Muscle layer of duodenum (tissue), 2 donors: ENCODE measurements around the gene PAQR5.
"Not testable (repeated sequence)": the region's sequence is repeated elsewhere in the genome, so short reads cannot be mapped to it uniquely, and the experiment has no call there.

Source experiments
- H3K27ac ChIP-seq: one replicate; pipeline ENCODE4 v1.7.0; 2013; ENCODE audit warnings: mild to moderate bottlenecking, low read length
- H3K27me3 ChIP-seq: one replicate; pipeline ENCODE4 v1.7.0; 2013; ENCODE audit warnings: low read depth, mild to moderate bottlenecking, control low read depth, low read length
- H3K36me3 ChIP-seq, 2 donors: one replicate each; pipeline ENCODE4 v1.7.0; 2013; ENCODE audit warnings: low read length in 2 of 2, control low read depth in 1 of 2, mild to moderate bottlenecking in 1 of 2; ENCODE audit not compliant: insufficient read depth in 2 of 2, control insufficient read depth in 1 of 2
- H3K4me1 ChIP-seq, 2 donors: one replicate each; pipeline ENCODE4 v1.7.0; 2013; ENCODE audit warnings: low read length in 2 of 2, mild to moderate bottlenecking in 2 of 2, control low read depth in 1 of 2, moderate library complexity in 1 of 2; ENCODE audit not compliant: insufficient read depth in 2 of 2, control insufficient read depth in 1 of 2
- H3K4me3 ChIP-seq, 2 donors: one replicate each; pipeline ENCODE4 v1.7.0; 2013; ENCODE audit warnings: low read length in 2 of 2, low read depth in 1 of 2, mild to moderate bottlenecking in 1 of 2
- H3K9me3 ChIP-seq, 2 donors: one replicate each; pipeline ENCODE4 v1.7.0; 2013; ENCODE audit warnings: low read length in 2 of 2, control low read depth in 1 of 2, mild to moderate bottlenecking in 1 of 2; ENCODE audit not compliant: control insufficient read depth in 1 of 2
- donor health status: healthy.

PAQR5 gene

DNA sequence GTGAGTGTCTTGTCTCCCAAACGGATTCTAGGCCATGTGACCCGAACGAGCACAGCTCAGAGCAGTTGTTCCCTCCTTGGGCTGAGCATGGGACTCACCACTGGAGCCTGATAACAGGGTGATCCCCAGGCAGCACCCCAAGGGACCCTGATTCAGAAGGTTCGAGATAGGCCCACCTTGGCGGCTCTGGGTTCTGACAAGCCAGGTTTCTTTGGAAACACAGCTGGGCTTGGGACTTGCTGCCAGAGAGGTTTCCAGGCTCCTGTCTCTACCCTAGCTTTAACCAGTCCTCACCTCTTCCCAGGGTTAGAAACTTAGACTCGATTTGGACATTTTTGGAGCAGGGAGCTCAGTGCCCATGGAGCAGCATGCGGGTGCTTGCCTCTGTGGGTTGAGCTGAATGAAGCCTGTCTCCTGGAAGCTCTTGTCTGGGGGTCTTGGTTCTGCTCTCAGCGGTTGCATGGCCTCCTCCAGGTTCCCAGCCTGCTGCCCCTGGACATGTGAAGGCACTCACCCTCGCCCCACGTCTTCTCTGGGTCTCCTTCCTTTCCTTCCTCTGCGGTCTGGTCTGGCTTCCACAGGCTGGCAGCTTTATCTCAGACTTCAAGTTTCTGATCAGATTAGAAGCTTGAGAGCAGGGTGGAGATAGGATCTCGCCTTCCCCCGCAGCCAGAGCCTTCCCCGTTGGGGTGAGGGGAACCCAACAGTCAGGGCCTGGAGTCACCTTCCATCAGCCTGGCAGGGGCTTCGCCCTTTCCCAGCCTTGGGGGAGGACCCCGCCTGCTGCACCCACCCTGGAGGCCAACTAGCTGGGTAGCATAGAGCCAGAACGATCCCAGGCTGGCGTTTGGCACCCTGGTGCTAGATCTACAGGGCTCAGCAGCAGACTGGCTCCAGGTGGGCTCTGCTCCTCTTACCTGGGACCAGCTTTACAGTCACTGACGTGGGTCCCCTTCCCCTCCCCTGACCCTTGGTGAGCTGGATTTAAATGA, 21.0 kb downstream of the PAQR5 start:
- H3K9me3 ChIP-seq: no peaks in the 10 kb centered on the region
- no peaks in the 10 kb centered on the region for H3K27me3 ChIP-seq
- no peaks in the 10 kb centered on the region for H3K36me3 ChIP-seq
- H3K4me3 ChIP-seq: no peak overlapping the region
- H3K4me1 ChIP-seq: no peaks in the 10 kb centered on the region
- H3K27ac ChIP-seq: no peak overlapping the region

DNA sequence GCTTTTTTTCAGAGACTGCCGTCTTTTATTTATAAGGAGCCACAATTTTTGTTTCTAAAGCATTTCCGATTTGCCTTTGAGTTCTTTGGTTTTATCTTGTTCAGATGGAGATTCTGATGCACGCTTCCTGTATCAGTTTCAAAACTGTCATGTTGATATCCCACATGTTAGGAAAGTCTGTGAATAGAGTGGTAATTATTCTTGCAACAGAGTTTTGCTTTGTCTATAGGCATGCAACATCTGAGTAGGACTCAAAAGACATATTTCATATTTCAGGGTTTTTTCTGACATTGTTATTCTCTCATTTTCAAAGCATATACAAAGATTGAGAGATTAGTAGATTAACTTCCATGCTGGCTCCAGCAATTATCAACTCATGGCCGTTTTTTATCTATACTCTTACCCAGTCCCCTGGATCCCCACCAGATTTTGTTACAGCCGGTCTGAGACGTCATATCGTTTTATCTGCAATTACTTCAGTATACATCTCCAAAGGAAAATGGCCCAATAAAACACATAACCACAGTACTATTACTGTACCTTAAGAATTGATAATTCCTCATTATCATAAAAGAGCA, 22.4 kb downstream of the PAQR5 start:
- no peak overlapping the region for H3K27ac ChIP-seq
- no peaks in the 10 kb centered on the region for H3K36me3 ChIP-seq
- no peaks in the 10 kb centered on the region for H3K27me3 ChIP-seq
- H3K4me1 ChIP-seq: no peaks in the 10 kb centered on the region
- no peak overlapping the region for H3K4me3 ChIP-seq
- no peaks in the 10 kb centered on the region for H3K9me3 ChIP-seq

DNA sequence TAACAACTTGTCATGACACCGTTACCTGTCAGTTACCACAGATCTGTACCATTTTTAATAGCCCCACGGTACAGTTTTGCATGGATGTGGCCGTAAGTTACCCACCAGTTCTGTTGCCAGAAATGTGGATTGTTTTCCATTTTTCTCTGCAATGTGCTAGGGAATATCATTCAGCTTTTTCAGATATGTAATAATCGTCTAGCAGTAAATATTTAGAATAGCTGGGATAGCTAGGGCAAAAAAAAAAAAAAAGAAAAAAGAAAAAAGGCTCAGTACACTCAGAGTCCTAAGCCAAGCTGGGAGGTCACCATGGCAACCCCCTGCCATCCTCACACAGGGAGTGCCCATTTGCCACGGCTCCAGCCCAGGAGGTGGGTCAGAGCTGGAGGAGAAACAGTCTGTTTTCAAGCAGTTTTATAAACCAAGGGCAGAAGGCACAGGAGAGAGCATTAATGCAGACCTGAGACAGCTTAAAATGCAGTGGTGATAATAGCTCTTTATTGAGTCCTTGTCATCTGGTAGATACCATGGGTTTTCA, 25.2 kb downstream of the PAQR5 start:
- Histone ChIP-seq H3K9me3 (no peaks in the 10 kb centered on the region), H3K4me3 (no peak overlapping the region), H3K27me3 (no peaks in the 10 kb centered on the region), H3K4me1 (no peaks in the 10 kb centered on the region), H3K36me3 (no peaks in the 10 kb centered on the region), H3K27ac (no peak overlapping the region)

DNA sequence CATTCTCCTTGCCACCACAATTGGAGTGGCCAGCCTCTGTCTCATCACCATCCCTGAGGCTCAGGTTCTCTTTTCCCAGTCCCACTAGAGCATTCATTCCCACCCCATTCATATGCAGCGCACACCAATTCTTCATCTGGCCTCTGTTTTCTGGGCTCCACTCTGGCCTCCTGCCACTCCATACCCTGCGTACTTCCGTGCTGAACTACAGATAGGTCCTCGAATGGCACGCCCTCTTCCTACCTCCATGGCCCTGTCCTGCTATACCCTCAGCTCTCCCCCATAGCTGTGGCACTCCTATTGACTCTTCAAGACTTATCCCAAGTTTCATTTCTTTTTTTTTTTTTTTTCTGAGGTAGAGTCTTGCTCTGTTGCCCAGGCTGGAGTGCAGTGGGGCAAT, 25.9 kb downstream of the PAQR5 start:
- Histone ChIP-seq H3K27ac (no peak overlapping the region), H3K27me3 (no peaks in the 10 kb centered on the region), H3K4me3 (no peak overlapping the region), H3K9me3 (no peaks in the 10 kb centered on the region), H3K4me1 (no peaks in the 10 kb centered on the region), H3K36me3 (no peaks in the 10 kb centered on the region)

DNA sequence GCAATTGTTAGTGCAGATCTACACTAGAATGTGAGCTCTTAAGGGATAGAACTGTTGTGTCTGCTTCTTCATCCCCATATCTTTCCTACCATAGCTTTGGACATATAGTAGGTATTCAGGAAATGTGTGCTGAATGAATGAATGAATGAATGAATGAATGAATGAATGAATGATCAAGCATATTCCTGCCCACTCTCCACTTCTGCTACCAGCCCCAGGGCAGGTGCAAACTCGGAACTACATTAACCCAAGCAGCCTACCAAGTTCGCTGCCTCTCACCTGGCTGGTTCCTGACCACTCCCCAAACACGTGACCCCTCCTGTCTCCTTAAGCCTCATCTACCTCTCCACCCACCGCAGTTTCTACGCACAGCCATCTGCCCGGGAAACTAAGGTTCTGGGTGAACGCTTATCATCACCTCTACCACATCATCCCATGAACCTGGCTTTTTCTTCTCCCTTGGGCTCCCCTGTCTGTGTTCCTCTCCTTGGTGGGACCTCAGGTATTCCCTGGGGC, 26.8 kb downstream of the PAQR5 start:
- H3K4me3 ChIP-seq: no peak overlapping the region
- no peak overlapping the region for H3K27ac ChIP-seq
- no peaks in the 10 kb centered on the region for H3K9me3 ChIP-seq
- no peaks in the 10 kb centered on the region for H3K27me3 ChIP-seq
- H3K36me3 ChIP-seq: no peaks in the 10 kb centered on the region
- H3K4me1 ChIP-seq: no peaks in the 10 kb centered on the region

DNA sequence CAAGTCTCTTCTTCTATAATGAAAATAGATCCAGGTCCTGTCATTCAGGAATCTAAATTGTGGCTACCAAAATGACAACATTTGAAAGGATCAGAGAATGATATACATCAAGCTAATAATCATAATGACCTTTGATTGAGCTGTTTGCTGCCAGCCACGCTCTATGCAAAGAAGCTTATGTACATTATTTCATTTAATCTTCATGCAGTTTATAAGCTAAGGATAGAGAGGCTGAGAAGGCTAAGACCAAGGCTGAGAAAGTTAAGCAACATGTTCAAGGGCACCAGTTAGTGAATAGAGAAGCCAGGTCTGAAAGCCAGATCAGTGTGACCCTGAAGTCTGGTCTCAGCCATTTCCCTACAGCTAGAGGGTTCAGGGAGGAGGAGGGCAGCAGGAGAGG, 29.4 kb downstream of the PAQR5 start:
- H3K4me3 ChIP-seq: no peak overlapping the region
- no peaks in the 10 kb centered on the region for H3K36me3 ChIP-seq
- no peak overlapping the region for H3K27ac ChIP-seq
- no peaks in the 10 kb centered on the region for H3K4me1 ChIP-seq
- H3K9me3 ChIP-seq: no peaks in the 10 kb centered on the region
- no peaks in the 10 kb centered on the region for H3K27me3 ChIP-seq

DNA sequence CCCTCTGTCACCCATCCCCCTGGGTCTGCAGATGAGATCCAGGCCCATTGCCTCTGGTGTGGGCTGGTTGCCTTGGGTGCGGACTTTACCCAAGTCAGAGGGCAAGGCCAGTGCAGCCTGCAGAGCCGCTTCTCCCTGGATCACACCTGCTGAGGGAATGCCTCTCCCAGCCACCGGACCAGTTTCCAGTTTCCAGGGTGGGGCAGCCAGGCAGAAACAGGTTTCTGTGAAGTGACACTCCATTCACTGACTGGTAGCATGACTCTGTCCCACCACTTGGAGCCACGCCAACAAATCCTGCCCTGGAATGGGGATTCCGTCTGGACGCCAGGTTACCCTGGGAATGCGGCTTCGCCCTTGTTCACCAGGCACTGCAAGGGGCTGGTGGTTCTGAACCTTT, 30.0 kb downstream of the PAQR5 start:
- Histone ChIP-seq H3K27ac (no peak overlapping the region), H3K36me3 (no peaks in the 10 kb centered on the region), H3K4me1 (no peaks in the 10 kb centered on the region), H3K4me3 (no peak overlapping the region), H3K9me3 (no peaks in the 10 kb centered on the region), H3K27me3 (no peaks in the 10 kb centered on the region)

DNA sequence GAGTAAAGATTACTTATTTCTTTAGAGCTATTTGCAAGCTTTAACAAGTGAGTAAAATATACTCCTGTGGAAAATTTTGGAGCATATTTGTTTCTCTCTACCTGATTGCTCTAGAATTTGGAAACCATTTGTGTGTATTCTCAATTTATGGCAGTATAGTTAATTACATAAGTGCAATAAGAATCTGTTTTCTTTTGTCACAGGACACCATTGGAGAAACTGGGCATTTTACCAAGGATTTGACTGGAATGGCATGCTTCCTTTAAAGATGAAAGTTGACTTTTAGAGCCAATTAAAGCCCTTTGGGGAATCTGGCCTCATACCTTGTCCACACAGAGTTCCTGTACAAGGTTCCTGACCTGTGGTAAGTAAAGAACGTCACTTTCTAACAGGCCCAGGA, 38.4 kb downstream of the PAQR5 start:
- H3K9me3 ChIP-seq: no peaks in the 10 kb centered on the region
- no peak overlapping the region for H3K27ac ChIP-seq
- no peak overlapping the region for H3K4me3 ChIP-seq
- H3K36me3 ChIP-seq: no peaks in the 10 kb centered on the region
- H3K4me1 ChIP-seq: no peaks in the 10 kb centered on the region
- H3K27me3 ChIP-seq: no peaks in the 10 kb centered on the region

DNA sequence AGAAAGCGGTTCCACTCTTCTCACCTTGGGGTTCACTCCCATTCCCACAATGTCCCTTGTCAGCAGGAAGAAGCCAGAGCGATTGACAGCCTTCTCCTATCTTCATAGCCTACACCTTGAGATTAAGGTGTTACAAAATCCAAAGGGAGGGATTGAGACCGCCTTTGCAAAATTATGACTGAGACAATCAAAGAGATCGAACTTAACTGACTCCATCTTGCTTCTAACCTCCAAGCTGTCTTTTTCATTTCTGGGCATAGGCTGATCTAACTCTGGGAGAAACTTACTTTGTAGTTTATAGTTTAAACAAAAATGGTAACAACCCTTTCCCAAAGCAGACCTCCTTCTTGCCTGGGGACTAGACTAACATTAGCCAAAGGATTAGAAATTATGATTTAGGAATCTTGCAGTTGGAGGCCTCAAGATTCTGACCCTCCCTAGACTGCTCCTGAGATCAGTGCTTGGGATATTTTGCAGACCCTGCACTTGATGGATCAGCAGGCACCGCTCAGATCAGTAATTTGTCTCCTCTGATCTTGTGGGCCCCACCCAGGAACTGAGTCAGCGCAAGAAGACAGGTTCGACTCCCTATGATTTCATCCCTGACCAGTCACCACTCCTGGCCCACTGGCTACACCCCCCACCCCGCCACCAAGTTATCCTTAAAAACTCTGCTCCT, 40.0 kb downstream of the PAQR5 start:
- H3K36me3 ChIP-seq: no peaks in the 10 kb centered on the region
- H3K4me1 ChIP-seq: no peaks in the 10 kb centered on the region
- no peaks in the 10 kb centered on the region for H3K27me3 ChIP-seq
- H3K4me3 ChIP-seq: no peak overlapping the region
- no peaks in the 10 kb centered on the region for H3K9me3 ChIP-seq
- H3K27ac ChIP-seq: no peak overlapping the region

DNA sequence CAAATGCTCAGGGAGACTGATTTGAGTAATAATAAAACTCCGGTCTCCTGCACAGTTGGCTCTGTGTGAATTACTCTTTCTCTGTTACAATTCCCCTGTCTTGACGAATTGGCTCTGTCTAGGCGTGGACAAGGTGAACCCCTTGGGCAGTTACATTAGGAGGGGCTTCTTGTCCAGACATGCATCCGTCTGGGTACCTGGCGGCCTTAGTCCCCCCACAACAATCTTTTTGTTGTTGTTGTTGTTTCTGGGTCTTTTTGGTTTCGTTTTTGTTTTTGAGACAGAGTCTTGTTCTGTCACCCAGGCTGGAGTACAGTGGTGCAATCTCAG, 40.5 kb downstream of the PAQR5 start:
- not testable (repeated sequence) for H3K9me3 ChIP-seq, H3K27me3 ChIP-seq, H3K4me3 ChIP-seq, H3K4me1 ChIP-seq, H3K36me3 ChIP-seq, H3K27ac ChIP-seq

DNA sequence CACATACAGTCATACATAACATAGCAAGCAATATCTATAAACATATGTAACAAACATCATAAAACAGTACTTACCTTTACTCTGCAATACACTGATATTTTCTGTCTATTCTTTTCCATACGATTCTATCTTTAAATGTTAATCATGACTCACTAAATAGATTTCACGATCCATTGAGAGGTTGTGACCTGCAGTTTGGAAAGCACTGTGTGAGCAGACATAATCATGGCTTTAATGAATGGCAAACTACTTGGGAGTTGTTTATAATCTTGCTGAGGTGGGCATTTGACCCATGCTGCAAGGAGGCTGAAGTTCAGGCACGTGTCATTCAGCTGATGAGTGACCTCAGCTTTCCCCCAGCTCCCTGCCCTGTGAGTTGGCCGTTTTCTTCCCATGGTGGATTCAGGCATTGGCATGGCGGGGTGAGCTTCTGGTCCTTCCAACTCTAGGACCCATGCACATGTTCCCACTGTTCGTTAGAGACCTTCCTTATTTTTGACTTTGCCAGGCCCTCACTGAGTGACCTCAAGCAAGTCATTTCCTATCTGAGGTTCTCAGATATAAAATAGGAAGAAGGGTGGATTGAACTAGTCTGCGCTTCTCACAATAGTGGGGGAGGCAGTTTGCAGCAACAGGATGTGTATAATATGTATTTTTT, 41.7 kb downstream of the PAQR5 start:
- Histone ChIP-seq H3K36me3 (no peaks in the 10 kb centered on the region), H3K4me1 (no peaks in the 10 kb centered on the region), H3K9me3 (no peaks in the 10 kb centered on the region), H3K27ac (no peak overlapping the region), H3K4me3 (no peak overlapping the region), H3K27me3 (no peaks in the 10 kb centered on the region)
